ENCODE data around the gene LRRC27.

- TF ChIP-seq EP300 (IDR thresholded peaks at IDR 0.05) (no peak), CTCF (IDR thresholded peaks at IDR 0.05) (no peak), POLR2A (IDR thresholded peaks at IDR 0.05) (no peak), POLR2AphosphoS5 (IDR thresholded peaks at IDR 0.05) (no peak)
Observed at GRCh38 chr10:132377326-132377725, 45.3 kb downstream of the LRRC27 start.
